B cell (primary cell): ENCODE measurements around the gene TBX2. TPM values are rescaled to one million over a fixed set of nuclear protein-coding genes. Genes with fewer than 3 reads are reported as not detected.
A peak's percentile ranks its signal among the peaks of the same experiment; 100 is the strongest.

ENCODE experiments used
- ATAC-seq: fragments of 200-7000 bp; cut with Tn5 transposase; one replicate; pipeline ENCODE4 v1.10.0; 2021; ENCODE audit warnings: low read depth, mild to moderate bottlenecking, moderate number of reproducible peaks, moderate library complexity
- CTCF ChIA-PET: fragments of 350-600 bp; sonication (Branson Sonifier 250); formaldehyde crosslinking; loops from one replicate; lab custom pipeline; 2021; ENCODE audit warnings: antibody characterized with exemption, inconsistent platforms; lab: Charles Lee
- POLR2A ChIA-PET: fragments of 350-600 bp; sonication (Branson Sonifier 250); formaldehyde crosslinking; loops from one replicate; lab custom pipeline; 2021; ENCODE audit warnings: antibody characterized with exemption; lab: Charles Lee
- DNase-seq: peaks from one replicate; pipeline ENCODE4 v3.0.0; 2013
- H2AFZ ChIP-seq: 2 replicates; pipeline ENCODE4 v1.6.1; 2012; ENCODE audit warnings: mild to moderate bottlenecking, low read depth, low read length; ENCODE audit not compliant: insufficient read depth, poor library complexity, severe bottlenecking
- H3K27ac ChIP-seq, 2 donors: 1 replicate in 1 of 2; 2 replicates in 1 of 2; pipeline ENCODE4 v1.5.1; 2012 to 2013; ENCODE audit warnings: low read length in 2 of 2, mild to moderate bottlenecking in 2 of 2, moderate library complexity in 1 of 2
- H3K27me3 ChIP-seq, 4 experiments: fragments of 200-600 bp in 1 of 4; sonication (generic) in 1 of 4; replicated peaks in 1 of 4; 1 replicate in 2 of 4; 2 replicates in 2 of 4; pipeline versions ENCODE4 v1.6.1 to v1.7.0; 2013 to 2016; ENCODE audit warnings: low read length in 3 of 4, mild to moderate bottlenecking in 2 of 4, mixed read lengths in 1 of 4, moderate library complexity in 1 of 4; ENCODE audit not compliant: insufficient read depth in 4 of 4, control insufficient read depth in 3 of 4; ENCODE audit errors: control extremely low read depth in 1 of 4
- H3K36me3 ChIP-seq, 2 experiments: replicated peaks in 1 of 2; 1 replicate in 1 of 2; 2 replicates in 1 of 2; pipeline versions ENCODE4 v1.6.1 to v1.7.1; 2013; ENCODE audit warnings: low read length in 1 of 2; ENCODE audit not compliant: insufficient read depth in 2 of 2, control insufficient read depth in 1 of 2; ENCODE audit errors: control extremely low read depth in 1 of 2, extremely low read depth in 1 of 2
- H3K4me1 ChIP-seq, 2 donors: fragments of 200-600 bp in 1 of 2; sonication (generic) in 1 of 2; 1 replicate in 1 of 2; 2 replicates in 1 of 2; pipeline versions ENCODE4 v1.5.1 to v1.6.1; 2013 to 2017; ENCODE audit warnings: low read length in 2 of 2; ENCODE audit not compliant: control insufficient read depth in 2 of 2, insufficient read depth in 2 of 2
- H3K4me2 ChIP-seq: replicated peaks from 2 replicates; pipeline ENCODE3; 2012; ENCODE audit warnings: mild to moderate bottlenecking, low read depth, low read length; ENCODE audit not compliant: poor library complexity, severe bottlenecking
- H3K4me3 ChIP-seq, 5 experiments: fragments of 200-600 bp in 1 of 5; sonication (generic) in 1 of 5; 1 replicate in 3 of 5; 2 replicates in 2 of 5; pipeline versions ENCODE4 v1.5.1 to v1.7.0; 2011 to 2016; ENCODE audit warnings: low read length in 4 of 5, mild to moderate bottlenecking in 4 of 5, low read depth in 2 of 5, control low read depth in 1 of 5, moderate library complexity in 1 of 5; ENCODE audit not compliant: insufficient read depth in 1 of 5; ENCODE audit errors: control extremely low read depth in 1 of 5, extremely low read depth in 1 of 5
- H3K79me2 ChIP-seq: fragments of 200-600 bp; sonication (generic); one replicate; pipeline ENCODE4 v1.6.0; 2016; ENCODE audit warnings: low read length; ENCODE audit not compliant: control insufficient read depth, insufficient read depth
- H3K9ac ChIP-seq: fragments of 200-600 bp; sonication (generic); 2 replicates; pipeline ENCODE4 v1.6.1; 2017; ENCODE audit warnings: mild to moderate bottlenecking, low read length, moderate library complexity
- H3K9me3 ChIP-seq, 3 donors: one replicate each; pipeline versions ENCODE4 v1.6.1 to v1.7.1; 2013; ENCODE audit warnings: low read length in 2 of 3; ENCODE audit not compliant: control insufficient read depth in 2 of 3, insufficient read depth in 1 of 3; ENCODE audit errors: control extremely low read depth in 1 of 3
- H4K20me1 ChIP-seq: 2 replicates; pipeline ENCODE4 v1.6.0; 2012; ENCODE audit warnings: mild to moderate bottlenecking, low read length; ENCODE audit not compliant: insufficient read depth, control insufficient read depth, poor library complexity, severe bottlenecking
- H3K27ac Mint-ChIP-seq: one replicate; pipeline ENCODE4 v1.8.0; 2021; ENCODE audit warnings: mixed read lengths
- H3K27me3 Mint-ChIP-seq: one replicate; pipeline ENCODE4 v1.8.0; 2021; ENCODE audit warnings: mixed read lengths
- H3K4me1 Mint-ChIP-seq: one replicate; pipeline ENCODE4 v1.8.0; 2021; ENCODE audit warnings: mixed read lengths
- H3K4me3 Mint-ChIP-seq: one replicate; pipeline ENCODE4 v1.8.0; 2021; ENCODE audit warnings: mixed read lengths
- H3K9me3 Mint-ChIP-seq: one replicate; pipeline ENCODE4 v1.8.0; 2022; ENCODE audit warnings: mixed read lengths; ENCODE audit not compliant: insufficient read depth
- CTCF ChIP-seq: fragments of 200-600 bp; IDR thresholded peaks from one replicate; pipeline ENCODE4 v1.8.0; 2022; ENCODE audit warnings: antibody characterized with exemption, mild to moderate bottlenecking
- EZH2 ChIP-seq: IDR thresholded peaks from 2 replicates; pipeline ENCODE4 v1.6.1; 2012; ENCODE audit warnings: borderline replicate concordance, low read depth, mild to moderate bottlenecking, moderate library complexity, low read length; ENCODE audit not compliant: insufficient read depth, poor library complexity, severe bottlenecking
- WGBS: methylation state at CpG from one replicate; pipeline ENCODE4 v1.1.5; 2013; ENCODE audit warnings: missing lambda C conversion rate; ENCODE audit not compliant: insufficient coverage; 5-methylcytosine and 5-hydroxymethylcytosine counted together
- intact Hi-C: fragments of 100-400 bp; cut with micrococcal nuclease; formaldehyde crosslinking; loops from one replicate; pipeline ENCODE4 v1.10.0; 2022
- polyA plus RNA-seq: library from polyadenylated mRNA; depleted of rRNA; stranded (reverse); fragments of >200 nt; gene quantifications from 2 replicates; pipeline ENCODE4 v1.2.3, GENCODE V29; 2012
- total RNA-seq, 2 donors: library from RNA; stranded (reverse); fragments of 120-200 nt in 1 of 2; gene quantifications; 1 replicate in 1 of 2; 2 replicates in 1 of 2; pipeline versions ENCODE4 v1.2.3 to v1.2.4, GENCODE V29; 2013 to 2022

Gene TBX2
- total and polyA plus RNA-seq, 2 donors (not counting 1 experiment from before 2014, with no cell fraction given) = not detected

GRCh38 chr17:61395983-61396585 is 3.6 kb upstream of the TBX2 start:
- Histone ChIP-seq H3K79me2 (no peaks in the 10 kb centered on the region), H3K9me3 (peaks cover 0 to 37% (median 0%) of the 10 kb centered on the region in 3 donors), H4K20me1 (no peaks in the 10 kb centered on the region), H3K4me2 (peak overlapping the region; percentile 54), H3K9ac (no peak overlapping the region), H3K27me3 (peaks cover 0 to 65% (median 26%) of the 10 kb centered on the region in 4 experiments), H2AFZ (no peak overlapping the region), H3K4me1 (peaks cover 37 to 46% of the 10 kb centered on the region in 2 donors), H3K36me3 (no peaks in the 10 kb centered on the region), H3K4me3 (no peak overlapping the region), H3K27ac (no peak overlapping the region)
- no peaks in the 10 kb centered on the region for H3K9me3 Mint-ChIP-seq
- DNase-seq = peak; percentile 44
- ATAC-seq = no peak
- 12% methylated on average over 63 of the region's 63 CpGs for WGBS
- H3K27ac Mint-ChIP-seq = peak overlapping the region; percentile 32
- H3K4me1 Mint-ChIP-seq = peaks cover 19% of the 10 kb centered on the region
- intact Hi-C loops = no loop called here
- no peak overlapping the region for H3K4me3 Mint-ChIP-seq
- TF ChIP-seq CTCF = no peak
- peak; percentile 70 for TF ChIP-seq EZH2
- peaks cover 32% of the 10 kb centered on the region for H3K27me3 Mint-ChIP-seq
- CTCF ChIA-PET = interaction anchor here (1.2 kb wide), 1 partner anchor 16 kb away, joined by 3 read pairs; no protein-coding TSS in a partner anchor
- POLR2A ChIA-PET = no interaction called here

- Histone ChIP-seq H3K9ac (no peak overlapping the region), H3K9me3 (peaks cover 0 to 39% (median 0%) of the 10 kb centered on the region in 3 donors), H3K27ac (no peak overlapping the region), H3K4me2 (peak overlapping the region; percentile 54), H3K4me1 (peaks cover 42 to 51% of the 10 kb centered on the region in 2 donors), H3K79me2 (no peaks in the 10 kb centered on the region), H3K27me3 (peaks cover 0 to 67% (median 31%) of the 10 kb centered on the region in 4 experiments), H3K36me3 (no peaks in the 10 kb centered on the region), H2AFZ (no peak overlapping the region), H3K4me3 (no peak overlapping the region), H4K20me1 (no peaks in the 10 kb centered on the region)
- intact Hi-C loops = no loop called here
- DNase-seq = peak; percentile 48
- Mint-ChIP-seq H3K4me3 (no peak overlapping the region), H3K27ac (no peak overlapping the region), H3K9me3 (no peaks in the 10 kb centered on the region), H3K4me1 (peaks cover 24% of the 10 kb centered on the region), H3K27me3 (peaks cover 34% of the 10 kb centered on the region)
- no peak for ATAC-seq
- CTCF ChIA-PET = interaction anchor here (1.2 kb wide), 1 partner anchor 15 kb away, joined by 3 read pairs; no protein-coding TSS in a partner anchor
- 18% methylated on average over 46 of the region's 46 CpGs for WGBS
- TF ChIP-seq EZH2 (no peak), CTCF (no peak)
- POLR2A ChIA-PET = no interaction called here
Observed at GRCh38 chr17:61396586-61397085, 3.0 kb upstream of the TBX2 start.
